ENCODE results near the gene TANK. TPM values are rescaled to one million over a fixed set of nuclear protein-coding genes. Genes with fewer than 3 reads are reported as not detected.
"Not testable (repeated sequence)": the region's sequence is repeated elsewhere in the genome, so short reads cannot be mapped to it uniquely, and the experiment has no call there.

TANK gene
- total and polyA plus RNA-seq, 2 experiments from 2014 or later, result 37.6 to 54.7 TPM

- peak overlapping the region; percentile 80 for H2AFZ ChIP-seq
- H3K27me3 ChIP-seq, result no peaks in the 10 kb centered on the region
- H3K79me2 ChIP-seq, result no peaks in the 10 kb centered on the region
- WGBS (ENCODE audit: low lambda C conversion rate, missing lambda C conversion rate), result 86% methylated on average over 5 of the region's 5 CpGs
- H3K27ac ChIP-seq, result peak overlapping the region; percentile 48
- no peaks in the 10 kb centered on the region for H3K9me3 ChIP-seq (ENCODE audit: low read depth)
- no peaks in the 10 kb centered on the region for H4K20me1 ChIP-seq (ENCODE audit: insufficient read depth, poor library complexity, severe bottlenecking)
- no peaks in the 10 kb centered on the region for H3K9me2 ChIP-seq (replicated peaks; ENCODE audit: insufficient read depth)
- no peak for TF ChIP-seq EZH2 (IDR thresholded peaks at IDR 0.05; ENCODE audit: borderline replicate concordance)
- TF ChIP-seq, protein P1, sequence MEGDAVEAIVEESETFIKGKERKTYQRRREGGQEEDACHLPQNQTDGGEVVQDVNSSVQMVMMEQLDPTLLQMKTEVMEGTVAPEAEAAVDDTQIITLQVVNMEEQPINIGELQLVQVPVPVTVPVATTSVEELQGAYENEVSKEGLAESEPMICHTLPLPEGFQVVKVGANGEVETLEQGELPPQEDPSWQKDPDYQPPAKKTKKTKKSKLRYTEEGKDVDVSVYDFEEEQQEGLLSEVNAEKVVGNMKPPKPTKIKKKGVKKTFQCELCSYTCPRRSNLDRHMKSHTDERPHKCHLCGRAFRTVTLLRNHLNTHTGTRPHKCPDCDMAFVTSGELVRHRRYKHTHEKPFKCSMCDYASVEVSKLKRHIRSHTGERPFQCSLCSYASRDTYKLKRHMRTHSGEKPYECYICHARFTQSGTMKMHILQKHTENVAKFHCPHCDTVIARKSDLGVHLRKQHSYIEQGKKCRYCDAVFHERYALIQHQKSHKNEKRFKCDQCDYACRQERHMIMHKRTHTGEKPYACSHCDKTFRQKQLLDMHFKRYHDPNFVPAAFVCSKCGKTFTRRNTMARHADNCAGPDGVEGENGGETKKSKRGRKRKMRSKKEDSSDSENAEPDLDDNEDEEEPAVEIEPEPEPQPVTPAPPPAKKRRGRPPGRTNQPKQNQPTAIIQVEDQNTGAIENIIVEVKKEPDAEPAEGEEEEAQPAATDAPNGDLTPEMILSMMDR (IDR thresholded peaks at IDR 0.05; ENCODE audit: poor library complexity), result no peak
- no peak for TF ChIP-seq EZH2phosphoT487 (IDR thresholded peaks at IDR 0.05; ENCODE audit: low read depth, severe bottlenecking, unreplicated experiment)
- no peak for DNase-seq (ENCODE audit: low spot score)
- H3K4me1 ChIP-seq (ENCODE audit: insufficient read depth), result no peaks in the 10 kb centered on the region
- peak overlapping the region; percentile 34 for H3K4me3 ChIP-seq
- no peaks in the 10 kb centered on the region for H3K36me3 ChIP-seq (replicated peaks; ENCODE audit: insufficient read depth, low read depth)
- H3K4me2 ChIP-seq, result peak overlapping the region; percentile 74
Measured at GRCh38 chr2:161243905-161244304, 83.7 kb downstream of the TANK start.

- H3K27me3 ChIP-seq; H3K9me3 ChIP-seq (ENCODE audit: low read depth); H3K4me1 ChIP-seq (ENCODE audit: insufficient read depth); H4K20me1 ChIP-seq (ENCODE audit: insufficient read depth, poor library complexity, severe bottlenecking); H3K9me2 ChIP-seq (replicated peaks; ENCODE audit: insufficient read depth); H3K79me2 ChIP-seq; H3K36me3 ChIP-seq (replicated peaks; ENCODE audit: insufficient read depth, low read depth): not testable (repeated sequence)
- WGBS (ENCODE audit: low lambda C conversion rate, missing lambda C conversion rate), result 13% methylated on average over 31 of the region's 53 CpGs
- Histone ChIP-seq H3K4me3 (peak overlapping the region; percentile 34), H2AFZ (peak overlapping the region; percentile 80), H3K27ac (peak overlapping the region; percentile 48), H3K4me2 (peak overlapping the region; percentile 74)
- peak; percentile 77 for DNase-seq (ENCODE audit: low spot score)
Measured at GRCh38 chr2:161244387-161245260, 84.4 kb downstream of the TANK start.

DNA sequence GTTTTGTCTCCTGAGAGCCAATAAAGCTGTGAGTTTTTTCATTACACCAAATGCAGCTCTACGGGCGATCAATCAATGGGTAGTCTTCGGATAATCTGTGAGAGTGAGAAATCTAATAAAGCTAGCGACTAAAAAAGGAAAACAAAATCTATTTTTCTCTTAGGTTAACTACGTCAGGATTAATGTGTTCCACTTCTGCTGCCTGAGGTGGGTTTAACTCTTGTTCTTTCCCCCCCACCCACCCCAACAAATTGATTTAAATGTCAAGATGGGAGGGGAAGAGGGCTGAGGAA, 85.0 kb downstream of the TANK start:
- peak overlapping the region; percentile 48 for H3K27ac ChIP-seq
- H3K9me2 ChIP-seq (replicated peaks; ENCODE audit: insufficient read depth), result no peaks in the 10 kb centered on the region
- peak overlapping the region; percentile 74 for H3K4me2 ChIP-seq

DNA sequence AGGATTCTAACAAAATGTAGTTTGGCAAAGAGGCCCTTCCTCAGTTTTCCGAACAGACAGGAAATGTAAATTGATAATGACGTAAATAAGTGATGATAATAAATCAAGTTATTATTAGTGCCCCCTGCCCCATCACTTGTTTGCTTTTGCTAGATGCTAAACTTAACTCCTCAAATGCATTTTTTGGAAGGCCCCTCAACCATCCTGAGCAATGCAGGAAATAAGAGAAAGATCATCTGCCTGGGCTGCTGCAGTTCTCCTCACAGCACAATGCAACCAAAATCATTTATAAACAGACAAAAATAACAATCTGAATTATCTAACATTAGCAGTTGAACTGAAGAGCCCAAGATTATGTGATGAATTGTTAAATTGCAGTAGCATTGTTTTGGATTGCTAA, 85.4 kb downstream of the TANK start:
- H4K20me1 ChIP-seq (ENCODE audit: insufficient read depth, poor library complexity, severe bottlenecking), result no peaks in the 10 kb centered on the region
- no peaks in the 10 kb centered on the region for H3K9me2 ChIP-seq (replicated peaks; ENCODE audit: insufficient read depth)
- H3K27me3 ChIP-seq, result no peaks in the 10 kb centered on the region
- no peaks in the 10 kb centered on the region for H3K4me1 ChIP-seq (ENCODE audit: insufficient read depth)
- H2AFZ ChIP-seq, result peak overlapping the region; percentile 80
- H3K27ac ChIP-seq, result no peak overlapping the region
- 75% methylated on average over 2 of the region's 2 CpGs for WGBS (ENCODE audit: low lambda C conversion rate, missing lambda C conversion rate)
- no peak for DNase-seq (ENCODE audit: low spot score)
- H3K4me2 ChIP-seq, result peak overlapping the region; percentile 74
- TF ChIP-seq EZH2phosphoT487 (IDR thresholded peaks at IDR 0.05; ENCODE audit: low read depth, severe bottlenecking, unreplicated experiment) (no peak), EZH2 (IDR thresholded peaks at IDR 0.05; ENCODE audit: borderline replicate concordance) (no peak)
- TF ChIP-seq, protein P1 (IDR thresholded peaks at IDR 0.05; ENCODE audit: poor library complexity), result no peak
- no peaks in the 10 kb centered on the region for H3K36me3 ChIP-seq (replicated peaks; ENCODE audit: insufficient read depth, low read depth)
- no peak overlapping the region for H3K4me3 ChIP-seq
- no peaks in the 10 kb centered on the region for H3K79me2 ChIP-seq
- H3K9me3 ChIP-seq (ENCODE audit: low read depth), result no peaks in the 10 kb centered on the region

More for the DNA sequence above, 85.0 kb downstream of the TANK start:
- no peaks in the 10 kb centered on the region for H3K36me3 ChIP-seq (replicated peaks; ENCODE audit: insufficient read depth, low read depth)
- H3K27me3 ChIP-seq, result no peaks in the 10 kb centered on the region
- no peak for TF ChIP-seq EZH2 (IDR thresholded peaks at IDR 0.05; ENCODE audit: borderline replicate concordance)
- TF ChIP-seq, protein P1 (IDR thresholded peaks at IDR 0.05; ENCODE audit: poor library complexity), result no peak
- no peak for TF ChIP-seq EZH2phosphoT487 (IDR thresholded peaks at IDR 0.05; ENCODE audit: low read depth, severe bottlenecking, unreplicated experiment)
- H3K4me1 ChIP-seq (ENCODE audit: insufficient read depth), result no peaks in the 10 kb centered on the region
- no peaks in the 10 kb centered on the region for H3K9me3 ChIP-seq (ENCODE audit: low read depth)
- no peak for DNase-seq (ENCODE audit: low spot score)
- no peaks in the 10 kb centered on the region for H4K20me1 ChIP-seq (ENCODE audit: insufficient read depth, poor library complexity, severe bottlenecking)
- peak overlapping the region; percentile 80 for H2AFZ ChIP-seq
- 45% methylated on average over 5 of the region's 5 CpGs for WGBS (ENCODE audit: low lambda C conversion rate, missing lambda C conversion rate)
- H3K4me3 ChIP-seq, result peak overlapping the region; percentile 34
- H3K79me2 ChIP-seq, result no peaks in the 10 kb centered on the region
